DND-41 (cell line): ENCODE results near the gene ITM2C.

Experiments
- EZH2 ChIP-seq: IDR thresholded peaks from 3 replicates; pipeline ENCODE4 v1.6.1; 2012; ENCODE audit warnings: borderline replicate concordance, low read depth, mild to moderate bottlenecking, moderate library complexity, low read length, inconsistent platforms; ENCODE audit not compliant: severe bottlenecking
- TF ChIP-seq, protein P1 (sequence below): IDR thresholded peaks from 2 replicates; pipeline ENCODE4 v1.5.1; 2012; ENCODE audit warnings: borderline replicate concordance, low read length, moderate library complexity, mild to moderate bottlenecking; ENCODE audit not compliant: poor library complexity, severe bottlenecking; ENCODE audit errors: extremely low read depth

GRCh38 chr2:230898713-230899091, 34.0 kb downstream of the ITM2C start:
- TF ChIP-seq, protein P1, sequence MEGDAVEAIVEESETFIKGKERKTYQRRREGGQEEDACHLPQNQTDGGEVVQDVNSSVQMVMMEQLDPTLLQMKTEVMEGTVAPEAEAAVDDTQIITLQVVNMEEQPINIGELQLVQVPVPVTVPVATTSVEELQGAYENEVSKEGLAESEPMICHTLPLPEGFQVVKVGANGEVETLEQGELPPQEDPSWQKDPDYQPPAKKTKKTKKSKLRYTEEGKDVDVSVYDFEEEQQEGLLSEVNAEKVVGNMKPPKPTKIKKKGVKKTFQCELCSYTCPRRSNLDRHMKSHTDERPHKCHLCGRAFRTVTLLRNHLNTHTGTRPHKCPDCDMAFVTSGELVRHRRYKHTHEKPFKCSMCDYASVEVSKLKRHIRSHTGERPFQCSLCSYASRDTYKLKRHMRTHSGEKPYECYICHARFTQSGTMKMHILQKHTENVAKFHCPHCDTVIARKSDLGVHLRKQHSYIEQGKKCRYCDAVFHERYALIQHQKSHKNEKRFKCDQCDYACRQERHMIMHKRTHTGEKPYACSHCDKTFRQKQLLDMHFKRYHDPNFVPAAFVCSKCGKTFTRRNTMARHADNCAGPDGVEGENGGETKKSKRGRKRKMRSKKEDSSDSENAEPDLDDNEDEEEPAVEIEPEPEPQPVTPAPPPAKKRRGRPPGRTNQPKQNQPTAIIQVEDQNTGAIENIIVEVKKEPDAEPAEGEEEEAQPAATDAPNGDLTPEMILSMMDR = no peak
- TF ChIP-seq EZH2 = no peak
